GM18867 (cell line): ENCODE results near the gene FABP7.
"Not testable (repeated sequence)": the region's sequence is repeated elsewhere in the genome, so short reads cannot be mapped to it uniquely, and the experiment has no call there.

Source experiments
- ATAC-seq: cut with Tn5 transposase; IDR thresholded peaks from one replicate; pipeline ENCODE4 v1.9.1; 2021; ENCODE audit warnings: mild to moderate bottlenecking, moderate library complexity; ENCODE audit not compliant: unreplicated experiment

The FABP7 gene

GRCh38 chr6:122779667-122780066 is at the start of gene FABP7:
TSS of gene FABP7 (plus strand) at chr6:122779716. CDS start at chr6:122779795, 79 bp downstream.
- ATAC-seq = no peak

DNA sequence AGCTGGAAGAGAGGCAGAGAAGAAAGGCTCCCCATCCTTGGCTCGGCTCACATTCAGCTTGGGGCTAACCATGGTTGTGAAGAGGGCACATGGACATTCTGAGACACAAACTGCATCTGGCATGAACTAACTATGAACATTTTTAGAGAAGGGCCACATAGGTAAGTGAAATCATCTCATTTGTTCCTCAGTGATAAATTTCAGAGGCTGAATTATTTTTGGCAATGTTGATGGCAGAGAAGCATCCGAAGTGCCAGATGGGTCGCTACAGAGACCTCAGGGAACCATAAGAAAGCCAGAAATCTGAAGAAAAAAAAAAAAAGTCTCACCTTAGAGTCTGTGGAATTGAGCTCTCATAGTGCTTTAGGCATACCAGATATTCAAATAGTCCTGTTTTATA is 49.2 kb upstream of the FABP7 start:
- no peak for ATAC-seq

DNA sequence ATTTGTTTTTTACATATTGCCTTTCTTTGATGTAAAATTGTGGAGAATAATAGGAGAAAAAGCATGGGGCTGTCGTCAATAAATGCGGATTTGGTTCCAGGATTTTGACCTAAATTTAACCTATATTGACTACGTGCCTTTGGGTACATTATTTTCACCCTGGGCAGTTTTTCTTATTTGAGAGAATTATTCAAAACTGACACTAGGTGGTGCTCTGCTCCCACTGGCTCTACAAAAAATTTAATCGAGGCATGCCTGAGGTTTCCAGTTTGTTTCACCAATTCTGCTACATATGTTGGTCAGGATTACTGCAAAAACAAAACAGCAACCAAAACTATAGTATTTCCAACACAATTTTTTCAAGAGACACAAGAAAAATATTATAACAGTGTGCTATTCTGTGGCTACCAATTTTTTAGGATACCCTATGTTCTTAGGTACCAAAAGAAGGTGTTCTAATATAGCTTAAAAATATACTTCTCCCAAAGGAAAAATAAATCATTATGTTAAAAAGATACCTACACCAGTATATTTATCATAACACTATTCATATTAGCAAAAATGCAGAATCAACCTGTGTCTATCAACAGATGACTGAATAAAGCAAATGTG is 48.6 kb upstream of the FABP7 start:
- ATAC-seq = peak; percentile 56

- ATAC-seq = no peak
Observed at GRCh38 chr6:122733259-122733658, 46.3 kb upstream of the FABP7 start.

DNA sequence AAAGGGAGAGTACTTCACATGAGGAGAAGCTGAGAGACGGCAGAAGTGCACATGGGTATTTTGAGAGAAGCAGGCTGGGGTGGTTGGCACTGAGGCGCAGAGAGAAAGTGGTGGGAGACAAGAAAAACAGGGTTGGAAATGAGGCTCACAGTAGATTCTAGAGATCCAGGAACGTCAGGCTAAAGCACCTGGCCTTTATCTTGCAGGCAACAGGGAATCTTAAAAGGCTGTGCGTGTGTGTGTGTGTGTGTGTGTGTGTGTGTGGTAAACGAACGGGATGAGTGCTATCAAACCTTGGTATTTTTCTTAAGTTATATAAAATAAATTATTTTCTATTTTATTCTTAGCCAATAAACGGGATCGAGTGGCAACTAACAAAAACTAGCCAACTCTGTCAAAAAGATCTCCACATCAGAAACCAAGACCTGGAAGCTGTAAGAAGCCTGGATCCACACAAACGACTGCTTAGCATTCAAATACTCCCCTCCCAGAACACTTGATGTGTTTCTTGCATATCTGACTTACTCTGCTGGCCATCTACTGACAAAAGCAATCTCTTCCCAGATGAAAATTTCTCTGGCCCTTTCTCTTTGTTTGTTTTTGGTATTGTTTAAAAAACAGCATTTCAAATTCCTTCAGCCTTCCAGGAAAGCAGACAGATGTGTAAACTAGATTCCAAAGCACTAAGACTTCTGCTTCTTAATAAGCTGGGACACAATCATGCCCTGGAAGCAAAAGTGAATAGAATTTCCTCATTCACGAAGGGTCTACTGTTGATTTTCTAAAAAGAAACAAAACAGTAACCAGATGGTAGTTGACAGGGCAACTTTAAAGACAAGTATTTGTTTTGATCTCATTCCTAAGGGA is 44.8 kb upstream of the FABP7 start:
- no peak for ATAC-seq

DNA sequence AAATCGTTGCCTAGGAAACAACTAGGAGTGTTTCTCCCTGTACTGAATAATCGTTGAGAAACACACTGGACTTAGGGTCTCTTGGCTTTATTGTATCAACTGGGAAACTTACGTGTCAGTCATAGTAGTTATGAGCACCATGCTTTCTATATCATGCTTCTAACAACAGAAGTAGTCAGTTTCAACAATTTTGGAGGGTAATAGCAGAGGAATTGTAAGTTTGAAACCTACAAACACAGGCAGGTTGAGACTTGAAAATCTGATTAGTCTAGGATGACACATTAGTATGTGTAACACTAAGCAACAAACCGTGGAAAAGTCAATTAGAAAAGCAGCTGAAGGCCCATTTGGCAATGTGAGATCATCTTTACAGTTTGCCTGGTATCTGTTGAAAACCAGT is 43.9 kb upstream of the FABP7 start:
- no peak for ATAC-seq

GRCh38 chr6:122736163-122736562 is 43.4 kb upstream of the FABP7 start:
- ATAC-seq = no peak

GRCh38 chr6:122736616-122737015 is 42.9 kb upstream of the FABP7 start:
- no peak for ATAC-seq

GRCh38 chr6:122740091-122740490 is 39.4 kb upstream of the FABP7 start:
- no peak for ATAC-seq

GRCh38 chr6:122740936-122741335 is 38.6 kb upstream of the FABP7 start:
- no peak for ATAC-seq

DNA sequence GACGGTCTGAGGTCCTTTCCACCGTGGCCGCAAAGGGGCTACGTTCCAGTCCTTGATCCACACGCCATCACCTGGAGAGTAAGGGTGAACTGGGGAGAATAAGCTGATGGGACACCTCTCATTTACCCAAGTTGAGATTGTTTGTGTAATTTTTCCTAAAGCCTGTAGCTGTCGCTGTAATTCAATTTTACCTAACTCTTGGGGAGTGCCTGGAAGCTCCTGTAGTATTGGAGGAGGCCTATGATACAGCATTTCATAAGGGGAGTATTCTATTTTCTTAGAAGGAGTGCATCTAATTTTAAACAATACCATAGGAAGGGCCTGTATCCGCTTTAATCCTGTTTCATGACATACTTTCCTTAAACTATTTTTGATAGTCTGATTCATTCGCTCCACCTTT is 35.3 kb upstream of the FABP7 start:
- not testable (repeated sequence) for ATAC-seq

- not testable (repeated sequence) for ATAC-seq
Observed at GRCh38 chr6:122744856-122745255, 34.7 kb upstream of the FABP7 start.

DNA sequence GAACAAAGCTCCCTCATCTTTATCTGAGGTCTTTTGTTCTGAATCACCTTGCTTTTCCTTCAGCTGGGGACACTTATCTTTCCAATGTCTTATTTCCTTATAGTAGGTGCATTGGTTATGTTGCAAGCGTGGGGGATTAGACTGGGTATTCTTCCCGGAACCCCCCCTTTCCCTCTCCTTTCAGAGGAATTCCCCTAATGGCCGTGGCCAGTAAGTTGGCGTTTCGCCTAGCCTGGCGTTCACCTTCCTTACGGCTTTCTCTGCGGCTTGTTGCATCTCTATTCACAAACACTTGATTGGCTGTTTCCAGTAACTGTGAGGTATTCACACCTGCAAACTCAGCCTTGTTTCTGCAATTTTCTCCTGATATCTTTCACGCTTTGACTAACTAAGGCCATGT is 32.8 kb upstream of the FABP7 start:
- no peak for ATAC-seq

DNA sequence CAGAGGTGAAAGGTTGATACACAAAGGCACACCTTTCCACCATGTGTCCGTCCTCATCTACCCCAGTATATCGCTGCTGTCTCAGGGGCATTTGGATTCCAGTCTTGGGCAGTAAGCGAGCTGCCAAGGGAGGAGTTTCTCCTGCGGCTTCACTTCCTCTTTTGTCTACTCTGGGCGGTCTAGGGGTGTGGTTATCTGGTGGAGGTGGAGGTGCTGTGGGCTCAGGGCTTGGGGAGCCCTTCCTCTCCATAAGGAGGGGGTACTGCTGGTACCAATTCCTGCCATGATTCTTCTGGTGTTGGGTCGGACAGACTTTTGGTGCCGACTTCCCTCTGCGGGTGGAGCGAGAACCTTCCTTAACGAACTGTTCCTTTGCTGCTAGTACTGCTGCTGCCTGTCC is 31.9 kb upstream of the FABP7 start:
- no peak for ATAC-seq

DNA sequence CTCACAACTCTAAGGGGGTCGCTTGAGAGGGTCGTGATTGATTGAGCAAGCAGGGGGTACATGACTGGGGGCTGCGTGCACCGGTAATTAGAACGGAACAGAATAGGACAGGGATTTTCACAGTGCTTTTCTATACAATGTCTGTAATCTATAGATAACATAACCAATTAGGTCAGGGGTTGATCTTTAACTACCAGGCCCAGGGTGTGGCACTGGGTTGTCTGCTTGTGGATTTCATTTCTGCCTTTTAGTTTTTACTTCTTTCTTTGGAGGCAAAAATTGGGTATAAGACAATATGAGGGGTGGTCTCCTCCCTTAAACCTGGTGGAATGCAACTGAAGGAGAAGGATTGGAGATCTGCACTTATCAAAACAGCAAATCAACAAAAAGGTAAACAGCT is 30.6 kb upstream of the FABP7 start:
- not testable (repeated sequence) for ATAC-seq

GRCh38 chr6:122749451-122750050 is 30.0 kb upstream of the FABP7 start:
- no peak for ATAC-seq

- ATAC-seq = peak; percentile 89
Observed at GRCh38 chr6:122751326-122751725, 28.2 kb upstream of the FABP7 start.

- ATAC-seq = peak; percentile 31
Observed at GRCh38 chr6:122752459-122752858, 27.1 kb upstream of the FABP7 start.

DNA sequence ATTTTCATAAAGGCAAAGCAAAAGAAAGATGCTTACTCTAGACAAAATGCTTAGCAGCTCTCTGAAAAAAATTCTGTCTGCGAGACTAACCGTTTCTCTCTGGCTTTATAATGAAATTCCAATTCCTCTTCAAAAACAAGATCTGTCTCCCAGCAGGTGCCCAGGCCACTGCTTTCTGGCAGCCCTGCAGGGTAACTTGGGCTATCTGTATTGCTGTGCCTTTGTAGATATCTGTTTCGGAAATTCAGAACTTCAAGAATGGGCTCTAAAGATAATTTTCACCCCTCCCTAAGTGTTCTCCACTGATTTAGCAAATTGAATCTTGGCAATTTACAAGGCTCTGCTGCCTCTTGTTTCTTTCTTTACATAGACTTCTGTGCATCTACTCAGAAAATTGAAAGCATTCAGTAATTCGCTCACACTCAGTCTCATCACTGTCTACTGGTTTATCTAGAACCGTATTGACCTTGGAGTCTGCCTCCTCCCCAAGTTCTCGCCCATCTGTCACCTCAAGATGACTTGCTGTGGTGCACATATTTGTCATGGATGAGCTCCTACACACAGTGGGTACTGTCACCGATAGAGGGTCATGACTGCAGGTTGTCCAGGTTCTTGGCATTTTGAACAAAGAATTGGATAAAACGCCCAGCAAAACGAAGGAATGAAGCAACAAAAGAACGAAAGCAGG is 26.4 kb upstream of the FABP7 start:
- ATAC-seq = no peak

GRCh38 chr6:122753688-122754056 is 25.8 kb upstream of the FABP7 start:
- ATAC-seq = no peak

- ATAC-seq = no peak
Observed at GRCh38 chr6:122754191-122754731, 25.3 kb upstream of the FABP7 start.
